ENCODE measurements around the gene C17orf78.
"Not testable (repeated sequence)": the region's sequence is repeated elsewhere in the genome, so short reads cannot be mapped to it uniquely, and the experiment has no call there.

C17orf78 gene

DNA sequence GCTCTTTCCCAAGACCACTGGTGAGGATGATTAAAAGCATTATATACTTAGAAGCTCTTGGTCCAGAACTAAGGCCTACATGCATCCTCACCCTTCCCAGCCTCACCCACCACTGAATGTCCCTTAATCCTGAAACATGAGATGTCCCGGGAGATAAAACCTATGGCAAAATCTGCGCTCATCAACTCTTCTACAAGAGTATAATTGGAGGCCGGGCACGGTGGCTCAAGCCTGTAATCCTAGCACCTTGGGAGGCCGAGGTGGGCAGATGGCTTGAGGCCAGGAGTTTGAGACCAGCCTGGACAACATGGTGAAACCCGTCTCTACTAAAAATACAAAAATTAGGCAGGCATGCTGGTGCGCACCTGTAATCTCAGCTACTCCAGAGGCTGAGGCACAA, 17.6 kb downstream of the C17orf78 start:
- Histone ChIP-seq H3K36me3 (ENCODE audit: insufficient read depth) (no peaks in the 10 kb centered on the region), H3K79me2 (ENCODE audit: insufficient read depth, low read depth) (no peaks in the 10 kb centered on the region), H3K4me1 (ENCODE audit: low read depth, poor library complexity, severe bottlenecking) (peaks cover 31% of the 10 kb centered on the region), H4K20me1 (ENCODE audit: insufficient read depth) (no peaks in the 10 kb centered on the region), H3K27ac (no peak overlapping the region), H3K4me3 (IDR thresholded peaks at IDR 0.05; ENCODE audit: insufficient read depth, low read depth, low read length) (no peak overlapping the region), H3K27me3 (ENCODE audit: insufficient read depth, low read depth) (no peaks in the 10 kb centered on the region), H3K9ac (no peak overlapping the region), H3K4me2 (peak overlapping the region; percentile 57; the same call in 1 of the 2 replicates), H2AFZ (ENCODE audit: low read depth) (no peak overlapping the region)
- TF ChIP-seq, protein P1, sequence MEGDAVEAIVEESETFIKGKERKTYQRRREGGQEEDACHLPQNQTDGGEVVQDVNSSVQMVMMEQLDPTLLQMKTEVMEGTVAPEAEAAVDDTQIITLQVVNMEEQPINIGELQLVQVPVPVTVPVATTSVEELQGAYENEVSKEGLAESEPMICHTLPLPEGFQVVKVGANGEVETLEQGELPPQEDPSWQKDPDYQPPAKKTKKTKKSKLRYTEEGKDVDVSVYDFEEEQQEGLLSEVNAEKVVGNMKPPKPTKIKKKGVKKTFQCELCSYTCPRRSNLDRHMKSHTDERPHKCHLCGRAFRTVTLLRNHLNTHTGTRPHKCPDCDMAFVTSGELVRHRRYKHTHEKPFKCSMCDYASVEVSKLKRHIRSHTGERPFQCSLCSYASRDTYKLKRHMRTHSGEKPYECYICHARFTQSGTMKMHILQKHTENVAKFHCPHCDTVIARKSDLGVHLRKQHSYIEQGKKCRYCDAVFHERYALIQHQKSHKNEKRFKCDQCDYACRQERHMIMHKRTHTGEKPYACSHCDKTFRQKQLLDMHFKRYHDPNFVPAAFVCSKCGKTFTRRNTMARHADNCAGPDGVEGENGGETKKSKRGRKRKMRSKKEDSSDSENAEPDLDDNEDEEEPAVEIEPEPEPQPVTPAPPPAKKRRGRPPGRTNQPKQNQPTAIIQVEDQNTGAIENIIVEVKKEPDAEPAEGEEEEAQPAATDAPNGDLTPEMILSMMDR (conservative IDR thresholded peaks at IDR 0.05; ENCODE audit: low read depth, low read length), result no peak

DNA sequence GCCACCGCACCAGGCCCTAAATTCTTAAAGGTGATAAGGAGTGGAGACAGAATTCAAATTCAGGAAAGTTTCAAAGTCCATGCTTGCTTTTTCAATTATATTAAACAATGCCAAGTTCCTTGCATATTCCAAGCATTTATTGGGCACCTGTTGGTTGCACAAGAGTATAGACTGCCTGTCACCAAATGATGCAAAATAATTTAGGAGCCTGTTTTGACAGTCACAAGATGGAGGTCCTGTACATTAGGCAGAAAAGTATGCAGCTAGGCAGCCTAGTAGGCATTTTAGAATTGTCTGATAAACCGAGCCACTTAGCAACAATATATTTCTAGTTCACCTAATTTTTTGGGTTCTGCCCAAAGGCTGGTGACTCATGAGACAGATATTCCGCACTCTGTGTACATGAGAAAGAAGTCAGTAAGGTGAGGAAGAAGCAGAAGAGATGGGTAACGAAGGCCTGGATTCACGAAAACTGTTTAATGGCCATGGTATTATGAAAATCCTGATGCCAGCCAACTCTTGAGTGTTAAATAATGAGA, 23.5 kb downstream of the C17orf78 start:
- no peak overlapping the region for H3K4me2 ChIP-seq
- H3K36me3 ChIP-seq (ENCODE audit: insufficient read depth), result no peaks in the 10 kb centered on the region
- no peak overlapping the region for H3K27ac ChIP-seq
- H3K79me2 ChIP-seq (ENCODE audit: insufficient read depth, low read depth), result 0 out of 2 replicates have a peak, but pooled peaks cover 8% of the 10 kb centered on the region
- H4K20me1 ChIP-seq (ENCODE audit: insufficient read depth), result no peaks in the 10 kb centered on the region
- TF ChIP-seq, protein P1 (conservative IDR thresholded peaks at IDR 0.05; ENCODE audit: low read depth, low read length), result no peak
- H3K4me1 ChIP-seq (ENCODE audit: low read depth, poor library complexity, severe bottlenecking), result peaks cover 15% of the 10 kb centered on the region
- no peak overlapping the region for H2AFZ ChIP-seq (ENCODE audit: low read depth)
- no peaks in the 10 kb centered on the region for H3K27me3 ChIP-seq (ENCODE audit: insufficient read depth, low read depth)
- no peak overlapping the region for H3K9ac ChIP-seq
- H3K4me3 ChIP-seq (IDR thresholded peaks at IDR 0.05; ENCODE audit: insufficient read depth, low read depth, low read length), result no peak overlapping the region

DNA sequence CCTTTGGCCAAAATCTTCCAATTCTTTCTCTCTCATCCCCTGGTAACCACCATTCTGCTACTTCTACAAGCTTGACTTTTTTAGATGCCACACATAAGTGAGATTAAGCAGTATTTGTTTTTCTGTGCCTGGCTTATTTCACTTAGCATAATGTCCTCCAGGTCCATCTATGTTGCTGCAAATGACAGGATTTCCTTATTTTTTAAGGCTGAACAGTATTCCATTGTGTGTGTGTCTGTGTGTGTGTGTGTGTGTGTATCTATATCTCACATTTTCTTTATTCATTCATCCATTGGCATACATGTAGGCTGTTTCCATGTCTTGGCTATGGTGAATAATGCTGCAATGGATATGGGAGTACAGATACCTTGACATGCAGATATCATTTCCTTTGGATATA, 24.7 kb downstream of the C17orf78 start:
- Histone ChIP-seq H3K36me3 (ENCODE audit: insufficient read depth) (no peaks in the 10 kb centered on the region), H4K20me1 (ENCODE audit: insufficient read depth) (no peaks in the 10 kb centered on the region)

DNA sequence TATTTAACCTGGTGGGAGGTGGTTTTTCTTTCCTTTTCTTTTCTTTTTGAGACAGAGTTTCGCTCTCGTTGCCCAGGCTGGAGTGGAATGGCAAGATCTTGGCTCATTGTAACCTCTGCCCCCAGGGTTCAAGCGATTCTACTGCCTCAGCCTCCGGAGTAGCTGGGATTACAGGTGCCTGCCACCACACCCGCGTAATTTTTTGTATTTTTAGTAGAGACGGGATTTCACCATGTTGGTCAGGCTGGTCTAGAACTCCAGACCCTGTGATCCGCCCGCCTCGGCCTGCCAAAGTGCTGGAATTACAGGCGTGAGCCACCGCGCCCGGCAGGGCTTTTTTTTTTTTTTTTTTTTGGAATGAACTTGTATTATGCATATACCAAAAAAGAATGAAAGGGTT, 29.7 kb downstream of the C17orf78 start:
- Histone ChIP-seq H3K4me1 (ENCODE audit: low read depth, poor library complexity, severe bottlenecking) (peaks cover 24% of the 10 kb centered on the region), H3K9ac (peak overlapping the region; percentile 92; the same call in 1 of the 2 replicates), H3K79me2 (ENCODE audit: insufficient read depth, low read depth) (peaks cover 51% of the 10 kb centered on the region), H3K4me2 (peak overlapping the region; percentile 90), H3K27ac (0 out of 2 replicates have a peak overlapping the region, but pooled peaks have one; percentile 70)
- H4K20me1 ChIP-seq (ENCODE audit: insufficient read depth); H3K36me3 ChIP-seq (ENCODE audit: insufficient read depth); H2AFZ ChIP-seq (ENCODE audit: low read depth); H3K27me3 ChIP-seq (ENCODE audit: insufficient read depth, low read depth); H3K4me3 ChIP-seq (IDR thresholded peaks at IDR 0.05; ENCODE audit: insufficient read depth, low read depth, low read length): not testable (repeated sequence)

More for the DNA sequence above, 24.7 kb downstream of the C17orf78 start:
- Histone ChIP-seq H3K4me1 (ENCODE audit: low read depth, poor library complexity, severe bottlenecking) (peaks cover 25% of the 10 kb centered on the region), H3K27ac (no peak overlapping the region), H3K4me3 (IDR thresholded peaks at IDR 0.05; ENCODE audit: insufficient read depth, low read depth, low read length) (no peak overlapping the region), H3K4me2 (no peak overlapping the region), H3K79me2 (ENCODE audit: insufficient read depth, low read depth) (peaks cover 17% of the 10 kb centered on the region; the same call in 1 of the 2 replicates), H2AFZ (ENCODE audit: low read depth) (no peak overlapping the region), H3K9ac (no peak overlapping the region), H3K27me3 (ENCODE audit: insufficient read depth, low read depth) (no peaks in the 10 kb centered on the region)
- TF ChIP-seq, protein P1 (conservative IDR thresholded peaks at IDR 0.05; ENCODE audit: low read depth, low read length), result no peak

DNA sequence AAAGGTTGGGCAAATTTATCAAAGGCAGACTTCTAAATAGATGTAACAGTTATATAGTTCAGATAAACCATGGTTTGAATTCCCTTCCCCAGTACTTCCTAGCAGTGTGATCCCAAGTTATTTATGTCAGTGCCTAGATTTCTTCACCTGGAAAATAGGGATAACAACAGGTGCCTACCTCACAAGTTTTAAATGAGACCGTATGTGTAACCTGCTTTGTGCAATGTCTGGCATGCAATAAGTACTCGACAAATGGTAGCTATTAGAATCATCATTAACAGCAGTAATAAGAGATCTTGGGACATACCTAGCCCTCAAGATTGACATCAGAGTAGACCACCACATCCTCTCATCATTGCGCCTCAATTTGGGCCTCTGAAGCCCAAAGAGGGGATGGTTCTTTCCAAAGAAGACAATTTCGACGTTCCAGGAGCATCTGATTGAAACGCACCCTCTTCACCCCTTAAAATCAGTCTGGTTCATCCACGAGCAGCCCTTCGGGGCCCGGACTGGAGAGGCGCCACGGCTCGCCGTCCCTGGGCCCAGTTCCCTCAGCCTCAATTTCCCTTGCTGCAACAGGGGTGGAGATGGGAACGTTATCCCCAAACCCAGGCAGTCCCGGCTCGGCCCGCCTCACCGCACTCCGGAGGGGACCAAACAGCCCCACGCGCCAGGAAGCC, 30.3 kb downstream of the C17orf78 start:
- Histone ChIP-seq H3K79me2 (ENCODE audit: insufficient read depth, low read depth) (peaks cover 51% of the 10 kb centered on the region), H3K27me3 (ENCODE audit: insufficient read depth, low read depth) (no peaks in the 10 kb centered on the region), H3K4me3 (IDR thresholded peaks at IDR 0.05; ENCODE audit: insufficient read depth, low read depth, low read length) (no peak overlapping the region), H3K27ac (peak overlapping the region; percentile 70), H3K9ac (peak overlapping the region; percentile 92), H3K36me3 (ENCODE audit: insufficient read depth) (no peaks in the 10 kb centered on the region), H3K4me1 (ENCODE audit: low read depth, poor library complexity, severe bottlenecking) (peaks cover 24% of the 10 kb centered on the region), H3K4me2 (peak overlapping the region; percentile 90), H2AFZ (ENCODE audit: low read depth) (peak overlapping the region; percentile 86), H4K20me1 (ENCODE audit: insufficient read depth) (no peaks in the 10 kb centered on the region)
- TF ChIP-seq, protein P1 (conservative IDR thresholded peaks at IDR 0.05; ENCODE audit: low read depth, low read length), result no peak
